SK-N-SH treated with all-trans-retinoic acid at 6 μM for 48 hours (cell line): ENCODE data around the gene ABCG4.

Source experiments
- ATAC-seq: fragments of 200-7000 bp; cut with Tn5 transposase; 3 replicates; pipeline ENCODE4 v1.9.1; 2020; ENCODE audit warnings: mild to moderate bottlenecking, moderate library complexity
- ARNTL ChIP-seq: fragments of 450-650 bp; formaldehyde crosslinking; IDR thresholded peaks from 2 replicates; pipeline ENCODE4 v1.5.0; 2020; ENCODE audit warnings: low read depth, mild to moderate bottlenecking, moderate library complexity, borderline replicate concordance
- BACH2 ChIP-seq: fragments of 250-450 bp; sonication (Bioruptor Pico); IDR thresholded peaks from 2 replicates; pipeline ENCODE4 v1.9.0; 2021; ENCODE audit warnings: mild to moderate bottlenecking, borderline replicate concordance
- GLIS3 ChIP-seq: fragments of 250-450 bp; sonication (Bioruptor Pico); IDR thresholded peaks from 2 replicates; pipeline ENCODE4 v1.5.0; 2020; ENCODE audit warnings: mild to moderate bottlenecking, moderate library complexity
- ISL1 ChIP-seq: fragments of 250-450 bp; sonication (Bioruptor Pico); IDR thresholded peaks from 2 replicates; pipeline ENCODE4 v2.1.2; 2022; ENCODE audit warnings: mild to moderate bottlenecking, moderate library complexity
- OSR1 ChIP-seq: fragments of 250-450 bp; sonication (Bioruptor Pico); IDR thresholded peaks from 2 replicates; pipeline ENCODE4 v1.8.0; 2022; ENCODE audit warnings: moderate library complexity, mild to moderate bottlenecking, inconsistent platforms
- PPARA ChIP-seq: fragments of 250-450 bp; sonication (Bioruptor Pico); IDR thresholded peaks from 2 replicates; pipeline ENCODE4 v1.5.0; 2020; ENCODE audit warnings: mild to moderate bottlenecking, borderline replicate concordance
- RARB ChIP-seq: fragments of 250-450 bp; sonication (Bioruptor Pico); IDR thresholded peaks from 2 replicates; pipeline ENCODE4 v1.8.0; 2021; ENCODE audit warnings: mild to moderate bottlenecking, moderate library complexity
- SNAI2 ChIP-seq: fragments of 250-450 bp; sonication (Bioruptor Pico); IDR thresholded peaks from 2 replicates; pipeline ENCODE4 v1.5.0; 2020; ENCODE audit warnings: mild to moderate bottlenecking, moderate library complexity
- TCF4 ChIP-seq: fragments of 250-450 bp; sonication (Bioruptor Pico); IDR thresholded peaks from 2 replicates; pipeline ENCODE4 v1.8.0; 2021; ENCODE audit warnings: mild to moderate bottlenecking, moderate library complexity, borderline replicate concordance
- TOX ChIP-seq: fragments of 250-450 bp; sonication (Bioruptor Pico); IDR thresholded peaks from 2 replicates; pipeline ENCODE4 v1.8.0; 2021; ENCODE audit warnings: mild to moderate bottlenecking, moderate library complexity, borderline replicate concordance
- ZC3H10 ChIP-seq: fragments of 250-450 bp; sonication (Bioruptor Pico); IDR thresholded peaks from 2 replicates; pipeline ENCODE4 v1.5.1; 2021; ENCODE audit warnings: mild to moderate bottlenecking, moderate library complexity
- ZFP3 ChIP-seq: fragments of 250-450 bp; sonication (Bioruptor Pico); IDR thresholded peaks from 2 replicates; pipeline ENCODE4 v1.5.0; 2020; ENCODE audit warnings: mild to moderate bottlenecking, moderate library complexity
- ZNF565 ChIP-seq: fragments of 450-650 bp; formaldehyde crosslinking; conservative IDR thresholded peaks from 2 replicates; pipeline ENCODE4 v1.5.0; 2020; ENCODE audit warnings: low read depth, mild to moderate bottlenecking, moderate library complexity
- ZNF70 ChIP-seq: fragments of 450-650 bp; formaldehyde crosslinking; IDR thresholded peaks from 2 replicates; pipeline ENCODE4 v1.5.0; 2020; ENCODE audit warnings: mild to moderate bottlenecking, moderate library complexity
- ZNF8 ChIP-seq: fragments of 450-650 bp; formaldehyde crosslinking; IDR thresholded peaks from 2 replicates; pipeline ENCODE4 v1.5.0; 2020; ENCODE audit warnings: mild to moderate bottlenecking, moderate library complexity
- TF ChIP-seq, protein P1 (sequence below): fragments of 250-450 bp; sonication (Bioruptor Pico); IDR thresholded peaks from 2 replicates; pipeline ENCODE4 v1.8.0; 2021; ENCODE audit warnings: low read depth, mild to moderate bottlenecking, moderate library complexity, borderline replicate concordance
- TF ChIP-seq, protein P2 (sequence below): fragments of 250-450 bp; sonication (Bioruptor Pico); IDR thresholded peaks from 2 replicates; pipeline ENCODE4 v1.5.1; 2021; ENCODE audit warnings: mild to moderate bottlenecking, moderate library complexity
- TF ChIP-seq, protein P3 (sequence below): fragments of 250-450 bp; sonication (Bioruptor Pico); IDR thresholded peaks from 2 replicates; pipeline ENCODE4 v1.5.1; 2020; ENCODE audit warnings: low read depth, mild to moderate bottlenecking, moderate library complexity
- TF ChIP-seq, protein P4 (sequence below): fragments of 250-450 bp; sonication (Bioruptor Pico); IDR thresholded peaks from 2 replicates; pipeline ENCODE4 v1.8.0; 2020; ENCODE audit warnings: mild to moderate bottlenecking, moderate library complexity, borderline replicate concordance
- TF ChIP-seq, protein P5 (sequence below): fragments of 250-450 bp; sonication (Bioruptor Pico); IDR thresholded peaks from 2 replicates; pipeline ENCODE4 v1.5.0; 2020; ENCODE audit warnings: mild to moderate bottlenecking, moderate library complexity

Gene ABCG4

DNA sequence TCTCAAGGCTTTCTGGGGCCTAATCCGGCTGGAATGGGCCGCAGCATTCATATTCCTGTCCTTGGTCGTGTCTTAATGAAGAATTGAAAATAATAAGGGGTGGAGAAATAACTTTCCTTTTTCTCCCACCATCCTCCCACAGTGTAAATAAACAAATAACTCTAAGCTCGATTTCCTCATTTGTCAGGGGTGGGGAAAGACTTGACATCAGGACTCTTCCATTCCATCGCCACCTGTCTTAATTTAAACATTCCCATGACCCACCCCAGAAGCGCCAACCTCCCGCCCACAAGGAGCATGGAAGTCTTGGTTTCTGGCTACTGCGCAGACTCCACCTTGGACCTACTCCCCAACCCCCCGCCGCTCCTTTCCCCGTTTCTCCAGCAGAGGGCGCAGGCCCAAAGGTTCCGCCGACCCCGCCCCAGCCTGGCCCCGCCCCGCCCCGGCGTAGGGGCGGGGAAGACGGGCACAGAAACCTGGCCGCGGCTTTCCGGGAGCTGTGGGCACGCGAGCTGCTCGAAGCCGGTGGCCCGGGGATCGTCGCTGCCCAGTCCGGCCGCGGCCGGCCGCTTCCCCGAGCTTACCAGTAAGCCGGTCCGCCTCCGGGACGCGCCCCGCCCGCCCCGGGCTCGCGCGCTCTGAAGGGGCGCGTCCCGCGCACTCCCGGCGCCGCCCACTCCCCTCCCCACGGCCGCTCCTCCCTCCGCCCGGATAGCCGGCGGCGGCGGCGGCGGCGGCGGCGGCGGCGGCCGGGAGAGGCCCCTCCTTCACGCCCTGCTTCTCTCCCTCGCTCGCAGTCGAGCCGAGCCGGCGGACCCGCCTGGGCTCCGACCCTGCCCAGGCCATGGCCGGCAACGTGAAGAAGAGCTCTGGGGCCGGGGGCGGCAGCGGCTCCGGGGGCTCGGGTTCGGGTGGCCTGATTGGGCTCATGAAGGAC, 57.0 kb downstream of the ABCG4 start, which contains the start of gene CBL:
Gene CBL (plus strand): TSS at position 766 of the 937 bp plus-strand sequence. CDS start 79 bp downstream, at position 845.
- TF ChIP-seq RARB (no peak), OSR1 (CRISPR knock-in tag) (no peak), ZC3H10 (CRISPR knock-in tag) (no peak), PPARA (CRISPR knock-in tag) (no peak), ZNF70 (CRISPR knock-in tag) (no peak), ZNF565 (CRISPR knock-in tag) (no peak), GLIS3 (no peak), ISL1 (CRISPR knock-in tag) (no peak), BACH2 (CRISPR knock-in tag) (no peak), ZFP3 (CRISPR knock-in tag) (no peak), TCF4 (CRISPR knock-in tag) (no peak), ZNF8 (CRISPR knock-in tag) (no peak), ARNTL (no peak), TOX (CRISPR knock-in tag) (no peak), SNAI2 (CRISPR knock-in tag) (no peak)
- TF ChIP-seq, protein P1, sequence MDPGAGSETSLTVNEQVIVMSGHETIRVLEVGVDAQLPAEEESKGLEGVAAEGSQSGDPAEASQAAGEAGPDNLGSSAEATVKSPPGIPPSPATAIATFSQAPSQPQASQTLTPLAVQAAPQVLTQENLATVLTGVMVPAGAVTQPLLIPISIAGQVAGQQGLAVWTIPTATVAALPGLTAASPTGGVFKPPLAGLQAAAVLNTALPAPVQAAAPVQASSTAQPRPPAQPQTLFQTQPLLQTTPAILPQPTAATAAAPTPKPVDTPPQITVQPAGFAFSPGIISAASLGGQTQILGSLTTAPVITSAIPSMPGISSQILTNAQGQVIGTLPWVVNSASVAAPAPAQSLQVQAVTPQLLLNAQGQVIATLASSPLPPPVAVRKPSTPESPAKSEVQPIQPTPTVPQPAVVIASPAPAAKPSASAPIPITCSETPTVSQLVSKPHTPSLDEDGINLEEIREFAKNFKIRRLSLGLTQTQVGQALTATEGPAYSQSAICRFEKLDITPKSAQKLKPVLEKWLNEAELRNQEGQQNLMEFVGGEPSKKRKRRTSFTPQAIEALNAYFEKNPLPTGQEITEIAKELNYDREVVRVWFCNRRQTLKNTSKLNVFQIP (CRISPR knock-in tag): no peak
- TF ChIP-seq, protein P2, sequence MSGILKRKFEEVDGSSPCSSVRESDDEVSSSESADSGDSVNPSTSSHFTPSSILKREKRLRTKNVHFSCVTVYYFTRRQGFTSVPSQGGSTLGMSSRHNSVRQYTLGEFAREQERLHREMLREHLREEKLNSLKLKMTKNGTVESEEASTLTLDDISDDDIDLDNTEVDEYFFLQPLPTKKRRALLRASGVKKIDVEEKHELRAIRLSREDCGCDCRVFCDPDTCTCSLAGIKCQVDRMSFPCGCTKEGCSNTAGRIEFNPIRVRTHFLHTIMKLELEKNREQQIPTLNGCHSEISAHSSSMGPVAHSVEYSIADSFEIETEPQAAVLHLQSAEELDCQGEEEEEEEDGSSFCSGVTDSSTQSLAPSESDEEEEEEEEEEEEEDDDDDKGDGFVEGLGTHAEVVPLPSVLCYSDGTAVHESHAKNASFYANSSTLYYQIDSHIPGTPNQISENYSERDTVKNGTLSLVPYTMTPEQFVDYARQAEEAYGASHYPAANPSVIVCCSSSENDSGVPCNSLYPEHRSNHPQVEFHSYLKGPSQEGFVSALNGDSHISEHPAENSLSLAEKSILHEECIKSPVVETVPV (CRISPR knock-in tag): no peak
- TF ChIP-seq, protein P3, sequence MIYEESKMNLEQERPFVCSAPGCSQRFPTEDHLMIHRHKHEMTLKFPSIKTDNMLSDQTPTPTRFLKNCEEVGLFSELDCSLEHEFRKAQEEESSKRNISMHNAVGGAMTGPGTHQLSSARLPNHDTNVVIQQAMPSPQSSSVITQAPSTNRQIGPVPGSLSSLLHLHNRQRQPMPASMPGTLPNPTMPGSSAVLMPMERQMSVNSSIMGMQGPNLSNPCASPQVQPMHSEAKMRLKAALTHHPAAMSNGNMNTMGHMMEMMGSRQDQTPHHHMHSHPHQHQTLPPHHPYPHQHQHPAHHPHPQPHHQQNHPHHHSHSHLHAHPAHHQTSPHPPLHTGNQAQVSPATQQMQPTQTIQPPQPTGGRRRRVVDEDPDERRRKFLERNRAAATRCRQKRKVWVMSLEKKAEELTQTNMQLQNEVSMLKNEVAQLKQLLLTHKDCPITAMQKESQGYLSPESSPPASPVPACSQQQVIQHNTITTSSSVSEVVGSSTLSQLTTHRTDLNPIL (CRISPR knock-in tag): no peak
- TF ChIP-seq, protein P4, sequence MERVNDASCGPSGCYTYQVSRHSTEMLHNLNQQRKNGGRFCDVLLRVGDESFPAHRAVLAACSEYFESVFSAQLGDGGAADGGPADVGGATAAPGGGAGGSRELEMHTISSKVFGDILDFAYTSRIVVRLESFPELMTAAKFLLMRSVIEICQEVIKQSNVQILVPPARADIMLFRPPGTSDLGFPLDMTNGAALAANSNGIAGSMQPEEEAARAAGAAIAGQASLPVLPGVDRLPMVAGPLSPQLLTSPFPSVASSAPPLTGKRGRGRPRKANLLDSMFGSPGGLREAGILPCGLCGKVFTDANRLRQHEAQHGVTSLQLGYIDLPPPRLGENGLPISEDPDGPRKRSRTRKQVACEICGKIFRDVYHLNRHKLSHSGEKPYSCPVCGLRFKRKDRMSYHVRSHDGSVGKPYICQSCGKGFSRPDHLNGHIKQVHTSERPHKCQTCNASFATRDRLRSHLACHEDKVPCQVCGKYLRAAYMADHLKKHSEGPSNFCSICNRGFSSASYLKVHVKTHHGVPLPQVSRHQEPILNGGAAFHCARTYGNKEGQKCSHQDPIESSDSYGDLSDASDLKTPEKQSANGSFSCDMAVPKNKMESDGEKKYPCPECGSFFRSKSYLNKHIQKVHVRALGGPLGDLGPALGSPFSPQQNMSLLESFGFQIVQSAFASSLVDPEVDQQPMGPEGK (CRISPR knock-in tag): no peak
- TF ChIP-seq, protein P5, sequence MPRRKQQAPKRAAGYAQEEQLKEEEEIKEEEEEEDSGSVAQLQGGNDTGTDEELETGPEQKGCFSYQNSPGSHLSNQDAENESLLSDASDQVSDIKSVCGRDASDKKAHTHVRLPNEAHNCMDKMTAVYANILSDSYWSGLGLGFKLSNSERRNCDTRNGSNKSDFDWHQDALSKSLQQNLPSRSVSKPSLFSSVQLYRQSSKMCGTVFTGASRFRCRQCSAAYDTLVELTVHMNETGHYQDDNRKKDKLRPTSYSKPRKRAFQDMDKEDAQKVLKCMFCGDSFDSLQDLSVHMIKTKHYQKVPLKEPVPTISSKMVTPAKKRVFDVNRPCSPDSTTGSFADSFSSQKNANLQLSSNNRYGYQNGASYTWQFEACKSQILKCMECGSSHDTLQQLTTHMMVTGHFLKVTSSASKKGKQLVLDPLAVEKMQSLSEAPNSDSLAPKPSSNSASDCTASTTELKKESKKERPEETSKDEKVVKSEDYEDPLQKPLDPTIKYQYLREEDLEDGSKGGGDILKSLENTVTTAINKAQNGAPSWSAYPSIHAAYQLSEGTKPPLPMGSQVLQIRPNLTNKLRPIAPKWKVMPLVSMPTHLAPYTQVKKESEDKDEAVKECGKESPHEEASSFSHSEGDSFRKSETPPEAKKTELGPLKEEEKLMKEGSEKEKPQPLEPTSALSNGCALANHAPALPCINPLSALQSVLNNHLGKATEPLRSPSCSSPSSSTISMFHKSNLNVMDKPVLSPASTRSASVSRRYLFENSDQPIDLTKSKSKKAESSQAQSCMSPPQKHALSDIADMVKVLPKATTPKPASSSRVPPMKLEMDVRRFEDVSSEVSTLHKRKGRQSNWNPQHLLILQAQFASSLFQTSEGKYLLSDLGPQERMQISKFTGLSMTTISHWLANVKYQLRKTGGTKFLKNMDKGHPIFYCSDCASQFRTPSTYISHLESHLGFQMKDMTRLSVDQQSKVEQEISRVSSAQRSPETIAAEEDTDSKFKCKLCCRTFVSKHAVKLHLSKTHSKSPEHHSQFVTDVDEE (CRISPR knock-in tag): no peak
- ATAC-seq: peak; percentile 91

DNA sequence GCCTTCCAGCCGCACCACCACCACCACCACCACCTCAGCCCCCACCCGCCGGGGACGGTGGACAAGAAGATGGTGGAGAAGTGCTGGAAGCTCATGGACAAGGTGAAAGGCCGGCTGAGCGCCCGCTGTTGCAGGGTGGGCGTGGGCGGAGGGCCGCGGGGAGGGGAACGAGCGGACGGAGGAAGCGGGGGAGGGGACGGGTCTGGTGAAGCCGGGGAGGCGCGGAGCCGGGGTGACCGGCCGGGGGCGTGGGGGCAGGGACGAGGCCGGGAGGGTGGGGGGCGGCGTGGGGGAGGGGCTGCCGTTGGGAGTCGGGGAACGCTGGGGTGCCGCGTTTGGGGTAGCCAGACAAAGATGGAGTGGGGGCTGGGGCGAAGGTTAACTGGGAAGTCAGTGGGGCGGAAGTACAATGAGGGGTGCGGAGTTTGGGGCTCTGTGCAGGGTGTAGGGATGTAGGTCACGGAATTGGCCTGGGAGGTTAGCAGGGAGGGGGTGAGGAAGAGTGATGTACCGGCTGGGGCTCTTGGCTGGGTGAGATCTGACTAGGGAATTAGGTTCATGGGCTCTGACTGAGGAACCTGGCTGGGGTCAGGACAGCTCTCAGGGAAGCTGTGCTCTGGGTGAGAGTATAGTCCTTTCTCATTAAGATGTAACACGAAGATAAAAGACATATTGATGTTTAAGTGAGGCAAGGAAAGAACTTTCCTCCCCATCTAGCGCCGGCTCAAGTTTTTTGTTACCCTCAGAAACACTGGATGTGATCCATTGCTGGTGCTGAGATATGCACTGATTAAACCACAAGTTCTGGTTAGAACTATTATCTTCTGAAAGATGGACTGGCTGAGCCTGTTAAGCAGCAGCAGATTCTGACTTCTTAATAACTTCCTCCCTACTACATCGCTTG, 57.9 kb downstream of the ABCG4 start:
- ATAC-seq: peak; percentile 56
- no peak for TF ChIP-seq BACH2 (CRISPR knock-in tag)
- no peak for TF ChIP-seq GLIS3
- TF ChIP-seq SNAI2 (CRISPR knock-in tag): no peak
- no peak for TF ChIP-seq PPARA (CRISPR knock-in tag)
- TF ChIP-seq ZNF8 (CRISPR knock-in tag): no peak
- TF ChIP-seq, protein P3 (CRISPR knock-in tag): no peak
- no peak for TF ChIP-seq ZNF70 (CRISPR knock-in tag)
- no peak for TF ChIP-seq ZC3H10 (CRISPR knock-in tag)
- no peak for TF ChIP-seq ISL1 (CRISPR knock-in tag)
- TF ChIP-seq, protein P4 (CRISPR knock-in tag): no peak
- no peak for TF ChIP-seq TCF4 (CRISPR knock-in tag)
- TF ChIP-seq ZFP3 (CRISPR knock-in tag): no peak
